ENCODE measurements around the gene FNIP1. TPM values are rescaled to one million over a fixed set of nuclear protein-coding genes. Genes with fewer than 3 reads are reported as not detected.
"Not testable (repeated sequence)": the region's sequence is repeated elsewhere in the genome, so short reads cannot be mapped to it uniquely, and the experiment has no call there.

Gene FNIP1
- total RNA-seq, 1 donor from 2014 or later = 35.2 TPM

GRCh38 chr5:131630963-131631350 lies 165.9 kb downstream of the FNIP1 start:
- no peak for DNase-seq (ENCODE audit: low read depth)
- no peaks in the 10 kb centered on the region for H3K27me3 ChIP-seq (ENCODE audit: control insufficient read depth, insufficient read depth, low read length)
- TF ChIP-seq CTCF (IDR thresholded peaks at IDR 0.05; ENCODE audit: insufficient read depth, low read length, poor library complexity, severe bottlenecking) = no peak
- H3K36me3 ChIP-seq (ENCODE audit: control insufficient read depth, insufficient read depth, low read length) = no peaks in the 10 kb centered on the region
- no peak overlapping the region for H3K4me3 ChIP-seq (ENCODE audit: low read depth, low read length)

GRCh38 chr5:131630208-131630962 lies 166.4 kb downstream of the FNIP1 start:
- H3K4me3 ChIP-seq (ENCODE audit: low read depth, low read length) = no peak overlapping the region
- TF ChIP-seq CTCF (IDR thresholded peaks at IDR 0.05; ENCODE audit: insufficient read depth, low read length, poor library complexity, severe bottlenecking) = no peak
- no peak for DNase-seq (ENCODE audit: low read depth)

GRCh38 chr5:131628990-131629389 lies 167.8 kb downstream of the FNIP1 start:
- H3K4me3 ChIP-seq (ENCODE audit: low read depth, low read length) = no peak overlapping the region
- no peaks in the 10 kb centered on the region for H3K27me3 ChIP-seq (ENCODE audit: control insufficient read depth, insufficient read depth, low read length)
- H3K36me3 ChIP-seq (ENCODE audit: control insufficient read depth, insufficient read depth, low read length) = no peaks in the 10 kb centered on the region
- DNase-seq (ENCODE audit: low read depth) = no peak
- no peak for TF ChIP-seq CTCF (IDR thresholded peaks at IDR 0.05; ENCODE audit: insufficient read depth, low read length, poor library complexity, severe bottlenecking)

More at GRCh38 chr5:131630208-131630962, 166.4 kb downstream of the FNIP1 start:
- Histone ChIP-seq H3K27me3 (ENCODE audit: control insufficient read depth, insufficient read depth, low read length) (no peaks in the 10 kb centered on the region), H3K36me3 (ENCODE audit: control insufficient read depth, insufficient read depth, low read length) (no peaks in the 10 kb centered on the region)

- Histone ChIP-seq H3K27me3 (ENCODE audit: control insufficient read depth, insufficient read depth, low read length) (no peaks in the 10 kb centered on the region), H3K36me3 (ENCODE audit: control insufficient read depth, insufficient read depth, low read length) (no peaks in the 10 kb centered on the region)
- DNase-seq (ENCODE audit: low read depth) = no peak
These were observed 169.5 kb downstream of the FNIP1 start for GRCh38 chr5:131627207-131627865.

GRCh38 chr5:131622633-131623032 lies 174.2 kb downstream of the FNIP1 start:
- no peak for DNase-seq (ENCODE audit: low read depth)

More at GRCh38 chr5:131627207-131627865, 169.5 kb downstream of the FNIP1 start:
- H3K4me3 ChIP-seq (ENCODE audit: low read depth, low read length) = no peak overlapping the region
- TF ChIP-seq CTCF (IDR thresholded peaks at IDR 0.05; ENCODE audit: insufficient read depth, low read length, poor library complexity, severe bottlenecking) = no peak

GRCh38 chr5:131621164-131621563 lies 175.7 kb downstream of the FNIP1 start:
- not testable (repeated sequence) for H3K27me3 ChIP-seq (ENCODE audit: control insufficient read depth, insufficient read depth, low read length); H3K36me3 ChIP-seq (ENCODE audit: control insufficient read depth, insufficient read depth, low read length); DNase-seq (ENCODE audit: low read depth); H3K4me3 ChIP-seq (ENCODE audit: low read depth, low read length)

More at GRCh38 chr5:131622633-131623032, 174.2 kb downstream of the FNIP1 start:
- Histone ChIP-seq H3K4me3 (ENCODE audit: low read depth, low read length) (no peak overlapping the region), H3K36me3 (ENCODE audit: control insufficient read depth, insufficient read depth, low read length) (no peaks in the 10 kb centered on the region), H3K27me3 (ENCODE audit: control insufficient read depth, insufficient read depth, low read length) (no peaks in the 10 kb centered on the region)
- TF ChIP-seq CTCF (IDR thresholded peaks at IDR 0.05; ENCODE audit: insufficient read depth, low read length, poor library complexity, severe bottlenecking) = no peak

All from kidney epithelial cell (primary cell).